ENCODE results near the gene INA. TPM values are rescaled to one million over a fixed set of nuclear protein-coding genes. Genes with fewer than 3 reads are reported as not detected.
"Not testable (repeated sequence)": the region's sequence is repeated elsewhere in the genome, so short reads cannot be mapped to it uniquely, and the experiment has no call there.

INA gene
- total RNA-seq, 2 donors from 2014 or later: 0.44 to 1.4 TPM

DNA sequence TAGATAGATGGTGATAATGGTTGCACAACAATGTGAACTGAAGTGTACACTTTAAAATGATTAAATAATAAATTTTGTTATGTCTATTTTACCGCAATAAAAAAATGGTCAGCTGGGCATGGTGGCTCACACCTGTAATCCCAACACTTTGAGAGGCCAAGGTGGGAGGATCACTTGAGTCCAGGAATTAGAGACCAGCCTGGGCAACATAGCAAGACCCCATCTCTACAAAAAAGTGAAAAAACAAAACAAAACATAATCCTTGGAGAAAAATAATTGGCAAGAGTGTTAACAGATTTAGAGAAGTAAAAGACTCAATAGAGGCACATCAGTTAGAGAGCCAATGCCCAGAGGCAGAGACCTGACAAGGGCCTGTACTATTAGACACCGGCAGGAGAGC is 41.2 kb upstream of the INA start:
- Histone ChIP-seq H3K4me3 (no peak overlapping the region), H3K27me3 (no peaks in the 10 kb centered on the region), H3K9me3 (no peaks in the 10 kb centered on the region), H3K36me3 (no peaks in the 10 kb centered on the region), H3K9ac (ENCODE audit: low read depth in 2 of 2, low read length in 2 of 2) (no peak overlapping the region), H3K4me1 (peaks cover 9% of the 10 kb centered on the region), H3K27ac (no peak overlapping the region)
- DNase-seq: no peak
- TF ChIP-seq, protein P1, sequence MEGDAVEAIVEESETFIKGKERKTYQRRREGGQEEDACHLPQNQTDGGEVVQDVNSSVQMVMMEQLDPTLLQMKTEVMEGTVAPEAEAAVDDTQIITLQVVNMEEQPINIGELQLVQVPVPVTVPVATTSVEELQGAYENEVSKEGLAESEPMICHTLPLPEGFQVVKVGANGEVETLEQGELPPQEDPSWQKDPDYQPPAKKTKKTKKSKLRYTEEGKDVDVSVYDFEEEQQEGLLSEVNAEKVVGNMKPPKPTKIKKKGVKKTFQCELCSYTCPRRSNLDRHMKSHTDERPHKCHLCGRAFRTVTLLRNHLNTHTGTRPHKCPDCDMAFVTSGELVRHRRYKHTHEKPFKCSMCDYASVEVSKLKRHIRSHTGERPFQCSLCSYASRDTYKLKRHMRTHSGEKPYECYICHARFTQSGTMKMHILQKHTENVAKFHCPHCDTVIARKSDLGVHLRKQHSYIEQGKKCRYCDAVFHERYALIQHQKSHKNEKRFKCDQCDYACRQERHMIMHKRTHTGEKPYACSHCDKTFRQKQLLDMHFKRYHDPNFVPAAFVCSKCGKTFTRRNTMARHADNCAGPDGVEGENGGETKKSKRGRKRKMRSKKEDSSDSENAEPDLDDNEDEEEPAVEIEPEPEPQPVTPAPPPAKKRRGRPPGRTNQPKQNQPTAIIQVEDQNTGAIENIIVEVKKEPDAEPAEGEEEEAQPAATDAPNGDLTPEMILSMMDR (IDR thresholded peaks at IDR 0.05): no peak
- intact Hi-C loops (cut with DNase I): no loop called here

DNA sequence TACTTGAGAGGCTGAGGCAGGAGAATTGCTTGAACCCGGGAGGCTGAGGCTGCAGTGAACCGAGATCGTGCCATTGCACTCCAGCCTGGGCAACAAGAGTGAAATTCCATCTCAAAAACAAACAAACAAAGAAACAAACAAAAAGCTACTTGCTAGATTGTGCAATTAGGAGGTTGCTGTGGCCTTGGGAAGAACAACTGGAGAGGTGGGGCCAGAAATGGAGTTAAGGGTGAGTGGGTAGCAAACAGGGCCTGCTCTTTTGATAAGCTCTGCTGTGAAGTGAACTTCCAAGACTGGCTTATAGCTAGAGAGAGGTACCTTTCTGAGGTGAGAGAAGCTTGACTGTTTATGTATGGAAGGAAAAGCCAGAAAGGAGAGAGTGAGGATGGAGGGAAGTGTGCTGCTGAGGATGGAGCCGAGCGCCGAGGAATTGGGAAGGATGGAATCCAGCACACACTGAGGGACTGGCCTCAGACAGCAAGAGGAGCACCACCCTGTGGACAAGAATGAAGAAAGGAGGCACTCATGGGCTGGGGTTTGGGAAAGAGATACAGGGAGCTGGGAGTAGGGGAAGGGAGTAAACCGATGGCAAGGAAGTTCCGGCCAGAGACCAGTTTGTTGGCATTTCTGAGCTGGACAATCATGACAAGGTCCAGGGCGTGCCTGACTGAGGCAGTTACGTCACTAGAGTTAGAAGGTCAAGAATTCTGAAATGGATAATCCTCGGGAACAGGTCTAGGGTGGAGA is 38.3 kb upstream of the INA start:
- TF ChIP-seq, protein P1 (IDR thresholded peaks at IDR 0.05): no peak
- Histone ChIP-seq H3K4me1 (peaks cover 14% of the 10 kb centered on the region), H3K36me3 (no peaks in the 10 kb centered on the region), H3K27ac (peak overlapping the region; percentile 88), H3K9me3 (no peaks in the 10 kb centered on the region), H3K9ac (ENCODE audit: low read depth in 2 of 2, low read length in 2 of 2) (peak overlapping the region in 1 of 2 donors; percentile 66), H3K27me3 (no peaks in the 10 kb centered on the region), H3K4me3 (no peak overlapping the region)
- intact Hi-C loops (cut with DNase I): no loop called here
- peak; percentile 82 for DNase-seq

DNA sequence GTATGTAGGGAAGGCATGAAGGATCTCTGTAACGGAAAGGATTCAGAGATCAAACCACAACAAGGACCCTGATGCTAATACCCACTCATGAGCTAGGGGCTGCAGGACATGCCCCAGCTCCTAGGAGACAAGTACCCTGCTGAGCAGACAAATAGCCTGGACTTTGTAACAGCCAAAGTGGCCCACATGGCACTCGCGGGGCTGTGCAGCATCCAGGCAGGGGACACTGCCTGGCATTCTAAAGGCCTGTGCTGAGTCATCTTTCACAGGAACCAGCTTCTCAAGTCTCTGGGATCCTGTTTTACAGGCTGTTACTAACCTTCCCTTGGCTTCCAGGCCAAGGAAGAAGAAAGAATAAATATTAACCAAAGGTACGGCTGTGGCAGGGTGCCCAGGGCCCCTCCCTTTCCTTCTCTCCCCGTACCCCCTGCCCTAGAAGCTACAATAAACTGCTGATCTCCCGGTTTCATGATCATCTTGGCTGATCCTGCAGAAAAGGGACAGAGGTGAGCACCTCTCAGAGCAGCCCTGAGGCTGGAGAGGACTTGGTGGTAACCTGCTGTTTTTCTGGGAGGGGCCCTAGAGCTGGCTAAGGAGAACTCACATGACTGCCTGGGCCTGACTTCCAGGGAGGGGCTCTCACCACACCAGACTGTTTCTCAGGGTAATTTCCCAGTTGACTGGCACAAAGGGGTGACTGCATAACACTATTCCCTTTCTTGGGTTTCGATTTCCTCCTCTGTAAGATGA is 35.5 kb upstream of the INA start:
- H3K36me3 ChIP-seq: no peaks in the 10 kb centered on the region
- H3K27me3 ChIP-seq: no peaks in the 10 kb centered on the region
- H3K4me3 ChIP-seq: no peak overlapping the region
- peak overlapping the region; percentile 88 for H3K27ac ChIP-seq
- intact Hi-C loops (cut with DNase I): loop anchor here (10.0 kb wide), 1 partner anchor 147 kb away; no protein-coding TSS in a partner anchor
- H3K4me1 ChIP-seq: peaks cover 14% of the 10 kb centered on the region
- TF ChIP-seq, protein P1 (IDR thresholded peaks at IDR 0.05): no peak
- no peaks in the 10 kb centered on the region for H3K9me3 ChIP-seq
- peak; percentile 94 for DNase-seq
- peak overlapping the region in 1 of 2 donors; percentile 76 for H3K9ac ChIP-seq (ENCODE audit: low read depth in 2 of 2, low read length in 2 of 2)

DNA sequence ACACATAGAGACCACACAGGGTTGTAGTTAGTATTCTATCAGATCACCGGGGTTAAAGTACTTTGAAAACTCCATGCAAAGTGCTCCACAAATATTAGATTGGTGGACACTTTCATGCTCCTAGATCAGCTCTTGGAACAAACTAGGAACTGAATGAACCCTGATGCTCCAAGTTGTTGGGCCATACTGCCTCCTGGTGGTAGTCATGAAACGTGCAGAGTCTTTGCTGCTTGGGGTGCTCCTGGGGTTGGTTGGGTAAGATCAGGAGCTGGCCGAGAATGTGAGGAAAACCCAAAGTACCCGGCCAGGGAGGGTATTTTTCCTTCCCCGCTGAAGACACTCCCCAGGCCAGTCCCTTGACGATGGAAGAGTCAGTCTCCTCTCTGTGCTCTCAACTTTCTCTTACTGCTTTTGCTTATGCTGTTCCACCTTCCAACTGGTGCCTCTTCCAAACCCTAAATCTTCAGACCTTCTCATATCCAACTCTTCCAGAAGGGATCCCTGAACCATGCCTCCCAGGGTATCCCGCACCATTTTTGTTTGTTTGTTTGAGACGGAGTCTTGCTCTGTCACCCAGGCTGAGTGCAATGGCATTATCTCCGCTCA is 32.2 kb upstream of the INA start:
- no peaks in the 10 kb centered on the region for H3K36me3 ChIP-seq
- H3K9me3 ChIP-seq: no peaks in the 10 kb centered on the region
- no peak overlapping the region for H3K27ac ChIP-seq
- no peaks in the 10 kb centered on the region for H3K27me3 ChIP-seq
- TF ChIP-seq, protein P1 (IDR thresholded peaks at IDR 0.05): peak; percentile 73
- peak overlapping the region in 1 of 2 donors; percentile 12 for H3K9ac ChIP-seq (ENCODE audit: low read depth in 2 of 2, low read length in 2 of 2)
- peak; percentile 82 for DNase-seq
- intact Hi-C loops (cut with DNase I): loop anchor here (5.0 to 10.0 kb wide), 3 partner anchors 150 to 407 kb away; partner anchors contain the start of genes CNNM2 and CYP17A1
- H3K4me1 ChIP-seq: peaks cover 14% of the 10 kb centered on the region
- H3K4me3 ChIP-seq: no peak overlapping the region

DNA sequence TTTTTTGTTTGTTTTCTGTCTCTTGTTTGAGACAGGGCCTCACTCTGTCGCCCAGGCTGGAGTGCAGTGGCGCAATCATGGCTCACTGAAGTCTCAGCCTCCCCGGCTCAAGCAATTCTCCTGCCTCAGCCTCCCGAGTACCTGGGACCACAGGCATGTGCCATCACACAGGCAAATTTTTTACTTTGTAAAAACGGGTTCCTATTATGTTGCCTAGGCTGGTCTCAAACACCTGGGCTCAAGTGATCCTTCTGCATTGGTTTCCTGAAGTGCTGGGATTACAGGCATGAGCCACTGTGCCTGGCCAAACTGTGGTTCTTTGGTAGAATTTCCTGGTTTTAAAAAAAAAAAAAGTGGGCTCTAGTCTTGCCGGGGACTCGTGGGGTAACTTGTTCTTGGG is 31.4 kb upstream of the INA start, which contains the start of gene RPEL1:
Gene RPEL1, plus strand, starts transcription at position 301 of the 400 bp plus-strand sequence. CDS start 110 bp downstream, outside the sequence.
- intact Hi-C loops (cut with DNase I): loop anchor here (5.0 to 10.0 kb wide), 3 partner anchors 151 to 408 kb away; partner anchors contain the start of genes CNNM2 and CYP17A1
- DNase-seq, H3K4me1 ChIP-seq, H3K36me3 ChIP-seq, H3K4me3 ChIP-seq, H3K27ac ChIP-seq, H3K9me3 ChIP-seq, H3K27me3 ChIP-seq: not testable (repeated sequence)
- H3K9ac ChIP-seq (ENCODE audit: low read depth in 2 of 2, low read length in 2 of 2): peak within 1 kb of the TSS in 1 of 2 donors; percentile 12

Measured in colonic mucosa (tissue), 4 donors.